Ascending aorta (tissue), 2 donors: ENCODE data around the gene DARS1. TPM values are rescaled to one million over a fixed set of nuclear protein-coding genes. Genes with fewer than 3 reads are reported as not detected.
A peak's percentile ranks its signal among the peaks of the same experiment; 100 is the strongest.

ENCODE experiments used
- DNase-seq, 2 donors: peaks; one replicate each; pipeline ENCODE4 v3.0.0-alpha.2; 2019; ENCODE audit warnings: low spot score in 2 of 2
- H3K27ac ChIP-seq, 2 donors: fragments of 200-600 bp; sonication (generic); one replicate each; pipeline ENCODE4 v1.5.1; 2016 to 2017; ENCODE audit warnings: mild to moderate bottlenecking in 1 of 2
- H3K27me3 ChIP-seq: fragments of 200-600 bp; sonication (generic); one replicate; pipeline ENCODE4 v1.5.1; 2017
- H3K36me3 ChIP-seq, 2 donors: fragments of 200-600 bp; sonication (generic); one replicate each; pipeline ENCODE4 v1.5.1; 2016
- H3K4me1 ChIP-seq, 2 donors: fragments of 200-600 bp; sonication (generic); one replicate each; pipeline ENCODE4 v1.5.1; 2016 to 2017; ENCODE audit warnings: mild to moderate bottlenecking in 1 of 2
- H3K4me3 ChIP-seq, 2 donors: fragments of 200-600 bp; sonication (generic); one replicate each; pipeline ENCODE4 v1.5.1; 2016 to 2017; ENCODE audit warnings: mild to moderate bottlenecking in 1 of 2
- H3K9me3 ChIP-seq, 2 donors: fragments of 200-600 bp; sonication (generic); one replicate each; pipeline ENCODE4 v1.5.1; 2016
- CTCF ChIP-seq, 3 experiments: fragments of 200-600 bp in 2 of 3; fragments of 450-650 bp in 1 of 3; sonication (generic) in 2 of 3; IDR thresholded peaks; one replicate each; pipeline ENCODE4 v1.5.1; 2016 to 2019; ENCODE audit warnings: antibody characterized with exemption in 3 of 3, mild to moderate bottlenecking in 1 of 3, moderate library complexity in 1 of 3
- intact Hi-C: fragments of 100-400 bp; cut with DNase I; formaldehyde crosslinking; loops from one replicate; pipeline ENCODE4 v1.15.1; 2023
- total RNA-seq: library from RNA; depleted of rRNA; stranded (reverse); fragments of >200 nt; gene quantifications from one replicate; pipeline ENCODE4 v1.1.0, GENCODE V29; 2016

Gene DARS1
- total RNA-seq, 1 donor from 2014 or later = 11.6 TPM

- Histone ChIP-seq H3K4me1 (no peaks in the 10 kb centered on the region), H3K36me3 (peaks cover 15 to 37% of the 10 kb centered on the region in 2 donors), H3K9me3 (no peaks in the 10 kb centered on the region), H3K27me3 (no peaks in the 10 kb centered on the region), H3K27ac (no peak overlapping the region), H3K4me3 (no peak overlapping the region)
- TF ChIP-seq CTCF (IDR thresholded peaks at IDR 0.05) = no peak
- intact Hi-C loops = no loop called here
- DNase-seq = no peak
Measured at GRCh38 chr2:135926605-135927004, 58.8 kb downstream of the DARS1 start.

GRCh38 chr2:135925571-135925970 lies 59.9 kb downstream of the DARS1 start:
- intact Hi-C loops = no loop called here
- peaks cover 9 to 35% of the 10 kb centered on the region in 2 donors for H3K36me3 ChIP-seq

GRCh38 chr2:135916207-135916606 lies 69.2 kb downstream of the DARS1 start:
- H3K9me3 ChIP-seq = no peaks in the 10 kb centered on the region
- H3K27ac ChIP-seq = no peak overlapping the region
- no peaks in the 10 kb centered on the region for H3K27me3 ChIP-seq
- H3K36me3 ChIP-seq = peaks cover 6 to 34% of the 10 kb centered on the region in 2 donors
- no peak overlapping the region for H3K4me3 ChIP-seq
- intact Hi-C loops = no loop called here
- DNase-seq = no peak
- H3K4me1 ChIP-seq = no peaks in the 10 kb centered on the region
- peak in 1 of 3 experiments; percentile 35 for TF ChIP-seq CTCF (IDR thresholded peaks at IDR 0.05)

More at GRCh38 chr2:135925571-135925970, 59.9 kb downstream of the DARS1 start:
- Histone ChIP-seq H3K4me3 (no peak overlapping the region), H3K4me1 (no peaks in the 10 kb centered on the region), H3K9me3 (no peaks in the 10 kb centered on the region), H3K27me3 (no peaks in the 10 kb centered on the region), H3K27ac (no peak overlapping the region)
- DNase-seq = no peak
- no peak for TF ChIP-seq CTCF (IDR thresholded peaks at IDR 0.05)

DNA sequence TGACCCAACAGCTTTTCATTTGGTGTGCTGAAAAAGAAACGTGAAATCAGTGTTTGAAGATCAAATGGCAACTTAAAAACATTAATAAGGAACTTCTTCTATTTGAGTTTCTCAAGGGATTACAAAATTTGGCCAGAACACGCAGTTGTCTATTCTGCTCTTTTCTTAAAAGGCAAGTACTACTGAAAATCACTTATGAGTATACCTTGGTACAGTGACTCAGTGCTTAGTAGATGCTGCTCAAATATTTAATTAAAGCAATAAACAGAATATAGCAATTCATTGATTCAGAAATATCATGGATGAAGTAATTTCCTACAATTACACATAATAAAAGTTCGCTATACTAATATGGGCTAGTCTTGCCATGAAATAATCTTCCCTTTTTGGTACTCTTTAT lies 70.9 kb downstream of the DARS1 start:
- no peaks in the 10 kb centered on the region for H3K4me1 ChIP-seq
- no peak for DNase-seq
- no peak for TF ChIP-seq CTCF (IDR thresholded peaks at IDR 0.05)
- no peak overlapping the region for H3K4me3 ChIP-seq
- no peak overlapping the region for H3K27ac ChIP-seq
- intact Hi-C loops = loop anchor here (5.0 kb wide), 1 partner anchor 1923 kb away; no protein-coding TSS in a partner anchor
- H3K27me3 ChIP-seq = no peaks in the 10 kb centered on the region
- H3K9me3 ChIP-seq = no peaks in the 10 kb centered on the region
- peaks cover 6 to 35% of the 10 kb centered on the region in 2 donors for H3K36me3 ChIP-seq

GRCh38 chr2:135913727-135914365 lies 71.6 kb downstream of the DARS1 start:
- TF ChIP-seq CTCF (IDR thresholded peaks at IDR 0.05) = peak; percentile 32 to 83 (median 69)
- Histone ChIP-seq H3K4me1 (no peaks in the 10 kb centered on the region), H3K27ac (no peak overlapping the region), H3K4me3 (no peak overlapping the region), H3K36me3 (peaks cover 6 to 40% of the 10 kb centered on the region in 2 donors), H3K27me3 (no peaks in the 10 kb centered on the region), H3K9me3 (no peaks in the 10 kb centered on the region)
- DNase-seq = no peak
- intact Hi-C loops = loop anchor here (5.0 kb wide), 1 partner anchor 1923 kb away; no protein-coding TSS in a partner anchor
